NOMO-1 treated with dmso at 0.1 percent for 144 hours (cell line): ENCODE data around the gene SYNJ2.

Experiments used
- DNase-seq: peaks from one replicate; lab custom pipeline; 2025; ENCODE audit not compliant: unreplicated experiment; lab: John Stamatoyannopoulos, UW

Gene SYNJ2

GRCh38 chr6:158039178-158039557, 57.5 kb downstream of the SYNJ2 start:
- no peak for DNase-seq

DNA sequence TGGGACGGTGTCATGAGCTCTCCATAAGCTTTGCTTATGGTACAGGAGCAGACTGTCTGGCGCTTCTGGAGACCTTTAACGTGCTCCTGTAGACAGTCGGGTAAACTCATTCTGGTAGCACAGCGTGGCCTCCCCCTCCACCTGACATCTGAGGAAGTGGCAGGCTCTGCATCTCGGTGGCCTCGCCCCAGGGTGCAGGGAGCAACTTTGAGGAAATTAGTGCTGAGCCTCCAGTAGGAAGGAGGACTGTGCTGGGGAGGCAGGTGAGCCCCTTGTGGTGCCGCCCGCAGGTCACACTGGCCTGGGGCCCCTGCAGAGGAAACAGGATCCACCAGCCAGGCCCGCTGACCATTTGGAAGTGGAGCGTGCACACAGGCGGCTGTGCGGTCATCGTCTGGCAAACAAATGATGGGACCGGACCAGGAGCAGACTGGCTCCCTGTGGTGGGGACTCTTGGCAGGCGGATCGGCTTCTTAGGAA, 57.9 kb downstream of the SYNJ2 start:
- peak; percentile 3 for DNase-seq

GRCh38 chr6:158040051-158040803, 58.6 kb downstream of the SYNJ2 start:
- no peak for DNase-seq

DNA sequence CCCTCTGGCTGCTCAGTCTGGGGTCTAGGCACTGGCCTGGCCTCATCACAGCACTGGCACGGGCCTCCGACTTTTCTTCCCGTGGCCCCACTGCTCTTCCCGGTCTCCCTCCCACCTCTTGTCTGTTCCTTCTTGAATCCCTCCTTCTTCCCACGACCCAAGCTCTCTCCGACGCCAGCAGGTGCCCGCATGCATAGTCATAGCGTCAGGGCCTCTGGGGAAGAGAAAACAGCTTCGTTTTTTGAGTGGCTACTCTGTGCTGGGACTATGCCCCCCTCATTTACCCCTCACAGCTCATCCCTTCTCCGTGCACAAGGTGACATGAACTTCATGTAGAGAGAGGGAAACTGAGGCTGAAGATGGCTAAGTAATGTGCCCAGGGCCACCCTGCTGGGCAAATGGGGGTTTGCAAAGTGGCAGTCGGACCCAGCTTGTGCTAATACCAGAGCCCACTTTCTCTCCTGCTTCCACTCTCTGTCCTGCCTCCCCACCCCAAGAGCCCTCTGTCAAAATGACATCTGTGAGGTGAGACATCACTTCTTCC, 59.2 kb downstream of the SYNJ2 start:
- no peak for DNase-seq

GRCh38 chr6:158041370-158041769, 59.7 kb downstream of the SYNJ2 start:
- DNase-seq: no peak

DNA sequence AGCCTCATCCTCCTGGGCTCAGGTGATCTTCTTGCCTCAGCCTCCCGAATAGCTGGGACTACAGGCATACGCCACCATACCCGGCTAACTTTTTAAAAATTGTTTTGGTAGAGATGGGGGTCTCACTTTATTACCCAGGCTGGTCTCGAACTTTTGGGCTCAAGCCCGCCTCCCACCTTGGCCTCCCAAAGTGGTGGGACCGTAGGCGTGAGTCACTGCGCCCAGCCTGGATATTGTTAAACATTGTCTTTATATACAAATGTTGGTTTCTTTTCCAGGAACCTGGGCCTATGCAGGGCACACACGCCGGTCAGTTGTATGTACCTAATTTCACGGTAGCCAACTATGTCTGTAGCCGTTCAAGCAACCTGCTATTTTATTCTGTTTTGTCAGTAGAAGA, 60.1 kb downstream of the SYNJ2 start:
- DNase-seq: no peak

GRCh38 chr6:158042245-158042798, 60.7 kb downstream of the SYNJ2 start:
- DNase-seq: no peak

GRCh38 chr6:158043008-158043407, 61.3 kb downstream of the SYNJ2 start:
- no peak for DNase-seq

DNA sequence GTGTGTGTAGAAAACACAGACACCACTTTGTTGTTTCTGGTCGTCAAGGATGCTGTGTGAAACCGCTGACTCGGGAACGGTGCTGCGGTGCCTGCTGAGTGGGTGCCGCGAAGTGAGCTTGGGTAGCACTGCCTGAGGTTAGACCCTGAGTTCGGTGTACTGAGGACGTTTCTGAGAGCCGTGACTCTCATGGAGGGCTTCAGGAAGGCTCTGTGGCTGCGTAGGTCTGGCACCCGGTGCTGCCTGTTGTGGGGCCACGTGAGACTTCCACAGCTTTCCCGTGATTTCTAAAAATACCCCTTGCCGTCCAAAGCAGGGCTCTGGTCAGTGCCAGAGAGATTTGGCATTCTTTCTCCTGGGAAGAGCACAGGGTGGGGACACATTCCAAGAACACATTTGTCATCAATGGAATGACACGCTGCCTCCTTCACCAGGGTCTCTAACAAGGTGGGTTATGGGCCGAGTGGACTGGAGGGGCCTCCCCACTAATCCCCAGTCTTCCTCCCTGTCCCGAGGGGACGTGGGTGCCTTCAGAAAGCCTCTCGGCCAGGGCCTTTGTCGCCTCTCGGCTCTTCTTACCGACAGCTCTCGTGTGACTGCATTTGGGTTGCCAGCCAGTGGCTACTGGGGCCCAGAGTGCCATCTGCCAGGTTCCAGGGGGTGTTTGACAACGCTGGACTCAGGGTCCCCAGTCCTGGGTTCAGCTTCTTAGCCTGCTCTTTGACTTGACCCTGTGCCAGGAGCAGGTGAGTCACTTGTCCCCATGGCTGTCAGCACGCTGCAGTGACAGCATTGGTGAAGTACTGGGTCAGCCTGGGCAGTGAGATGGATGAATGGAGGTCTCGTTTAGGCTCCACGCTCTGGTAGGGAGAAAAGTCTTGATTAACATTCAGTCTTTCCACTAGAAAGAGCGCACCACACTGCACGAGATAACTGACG, 62.2 kb downstream of the SYNJ2 start:
- no peak for DNase-seq

DNA sequence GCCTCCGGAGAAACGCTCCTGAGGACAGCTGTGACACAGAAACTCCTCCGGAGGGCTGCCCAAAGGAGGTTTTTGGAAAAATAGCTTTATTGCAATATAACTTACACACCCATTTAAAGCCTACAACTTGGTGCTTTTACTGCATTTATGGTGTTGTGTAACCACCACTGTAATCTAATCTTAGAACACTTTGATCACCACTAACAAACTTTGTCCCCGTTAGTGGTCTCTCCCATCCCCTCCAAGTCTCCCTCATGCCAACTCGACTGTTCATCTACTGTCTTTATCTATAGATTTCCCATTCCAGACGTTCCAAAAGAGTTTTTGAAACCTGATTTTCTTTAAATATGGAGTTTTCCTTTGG, 62.8 kb downstream of the SYNJ2 start:
- no peak for DNase-seq

DNA sequence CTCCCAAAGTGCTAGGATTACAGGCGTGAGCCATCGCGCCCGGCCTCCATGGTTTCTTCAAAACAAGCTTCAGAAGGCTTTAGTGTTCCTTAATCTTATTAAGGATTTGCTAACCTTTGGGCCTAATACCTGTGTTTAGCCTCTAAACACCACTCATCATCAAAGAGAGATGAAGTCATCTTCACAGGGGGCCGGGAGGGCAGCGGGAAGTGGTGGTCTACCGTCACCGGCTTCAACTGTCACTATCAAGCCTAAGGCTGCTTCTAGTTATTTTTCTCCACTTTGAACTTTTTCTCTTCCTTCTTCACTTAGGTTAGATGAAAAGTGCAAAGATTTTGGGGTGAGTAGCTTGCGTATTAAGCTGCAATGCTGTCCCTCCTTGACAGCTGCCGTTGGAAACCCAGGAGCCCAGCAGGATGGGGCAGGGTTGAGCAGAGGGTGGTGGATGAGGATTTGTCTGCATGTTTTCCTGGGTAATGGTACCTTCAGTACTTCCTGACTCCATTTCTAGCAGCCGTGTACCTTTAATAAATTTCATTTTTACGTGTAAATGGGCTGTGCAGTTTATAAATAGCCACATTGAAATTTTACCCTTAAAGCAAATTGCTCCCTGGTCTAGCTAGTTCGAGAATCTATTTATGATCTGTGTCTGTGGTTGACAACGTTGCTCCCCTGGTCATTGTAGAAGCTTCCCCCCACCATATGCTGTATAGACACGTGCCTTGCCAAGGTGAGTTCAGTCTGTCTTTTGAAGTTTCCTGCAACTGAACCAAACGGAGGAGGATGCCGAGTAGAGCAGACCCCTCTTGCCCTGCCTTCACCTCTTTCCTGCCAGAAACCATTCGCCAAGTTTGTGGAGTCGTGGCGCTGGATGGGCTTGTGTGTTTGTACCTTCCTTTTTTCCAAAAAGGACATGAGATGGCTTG, 64.8 kb downstream of the SYNJ2 start:
- no peak for DNase-seq

DNA sequence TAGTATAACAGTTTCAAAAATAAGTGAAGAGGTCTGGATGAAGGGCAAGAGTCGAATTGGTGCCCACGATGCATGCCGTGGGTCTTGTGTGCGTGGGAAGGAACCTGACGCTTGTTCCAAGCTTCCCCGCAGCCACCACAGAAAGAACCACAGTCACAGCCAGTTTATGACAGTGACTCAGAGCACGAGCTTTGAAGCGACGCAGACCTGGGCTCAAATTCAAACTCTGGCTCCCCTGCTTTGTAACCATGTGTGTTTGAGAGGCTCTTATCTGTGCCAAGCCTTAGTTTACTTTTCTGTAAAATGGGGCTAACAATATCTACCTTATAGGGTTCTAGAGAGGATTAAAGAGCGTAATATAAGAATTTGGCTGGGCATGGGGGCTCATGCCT, 65.5 kb downstream of the SYNJ2 start:
- DNase-seq: no peak

GRCh38 chr6:158047563-158048323, 66.1 kb downstream of the SYNJ2 start:
- no peak for DNase-seq

DNA sequence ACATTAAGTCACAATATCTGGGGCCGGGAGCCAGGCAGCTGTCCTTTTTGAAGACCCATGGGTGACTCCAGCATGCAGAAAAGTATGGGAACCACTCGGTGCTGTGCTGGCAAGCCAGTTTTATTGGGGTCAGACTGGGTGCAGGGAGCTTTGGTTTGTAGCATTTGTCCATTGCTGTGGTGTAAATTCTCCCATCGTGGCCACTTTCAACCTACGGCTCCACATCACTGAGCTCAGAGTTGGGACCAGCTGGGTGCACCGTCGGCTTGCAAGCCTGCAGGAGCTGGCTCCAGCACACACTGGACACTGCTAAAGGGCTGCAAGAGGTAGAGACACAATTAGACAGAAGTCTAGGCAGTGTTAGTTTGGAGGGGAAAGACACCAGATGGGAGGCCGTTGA, 66.9 kb downstream of the SYNJ2 start:
- no peak for DNase-seq

DNA sequence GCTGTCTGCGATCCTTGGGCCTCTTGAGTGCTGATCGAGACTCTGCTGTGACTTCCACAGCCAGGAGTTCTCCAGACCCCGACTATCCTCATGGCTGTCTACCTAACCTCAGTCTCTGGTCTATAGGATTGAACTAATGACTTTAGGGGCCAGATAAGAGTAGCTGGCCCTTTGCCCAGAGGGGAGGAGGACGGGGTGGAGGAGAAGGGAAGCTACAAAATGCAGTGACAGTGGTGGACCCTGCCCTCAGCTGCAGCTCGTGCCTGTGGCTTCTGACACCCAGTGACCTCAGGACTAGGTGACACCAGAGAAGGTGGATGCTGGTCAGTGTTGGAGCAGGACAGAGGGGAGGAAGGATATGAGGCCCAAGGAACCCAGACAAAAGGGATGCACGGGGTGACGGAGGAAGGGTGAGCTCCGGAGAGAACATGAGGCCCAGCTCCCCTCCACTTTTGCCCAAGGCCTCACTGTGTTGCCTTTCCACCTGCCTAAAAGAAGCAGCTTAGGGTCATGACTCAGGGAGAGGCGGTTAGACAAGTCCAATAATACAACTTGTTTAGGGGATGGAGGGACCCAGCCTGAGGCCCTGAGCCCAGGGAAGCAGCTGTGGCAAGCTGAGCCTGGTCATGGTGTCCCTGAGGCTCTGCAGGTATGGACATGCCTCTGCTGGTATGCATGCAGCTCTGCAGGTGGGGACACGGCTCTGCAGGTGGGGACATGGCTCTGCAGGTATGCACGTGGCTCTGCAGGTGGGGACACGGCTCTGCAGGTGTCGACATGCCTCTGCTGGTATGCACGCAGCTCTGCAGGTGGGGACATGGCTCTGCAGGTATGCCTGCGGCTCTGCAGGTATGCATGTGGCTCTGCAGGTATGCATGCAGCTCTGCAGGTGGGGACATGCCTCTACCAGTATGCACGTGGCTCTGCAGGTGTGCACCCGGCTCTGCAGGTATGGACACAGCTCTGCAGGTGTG, 67.7 kb downstream of the SYNJ2 start:
- no peak for DNase-seq

- DNase-seq: no peak
Observed at GRCh38 chr6:158050107-158050735, 68.6 kb downstream of the SYNJ2 start.

DNA sequence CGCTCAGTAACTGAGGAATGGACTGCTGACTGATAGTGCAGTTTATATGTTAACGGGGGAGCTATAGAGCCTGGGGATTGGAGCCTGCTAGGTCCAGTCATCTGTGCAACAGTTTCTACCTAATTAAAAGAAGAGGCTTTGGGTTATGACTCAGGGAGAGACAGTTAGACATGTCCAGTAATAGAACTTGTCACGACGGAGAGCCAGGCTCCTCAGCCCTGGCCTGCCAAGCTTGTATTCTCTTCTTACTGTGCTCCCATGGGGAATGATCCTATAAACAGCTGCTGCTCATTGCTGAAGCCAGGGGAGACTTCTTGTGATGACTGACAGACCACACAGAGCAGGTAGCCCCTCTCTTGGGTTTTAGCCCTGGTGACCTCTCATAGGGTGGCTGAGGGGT, 69.3 kb downstream of the SYNJ2 start:
- DNase-seq: no peak

GRCh38 chr6:158051968-158052367, 70.3 kb downstream of the SYNJ2 start:
- no peak for DNase-seq
